OCI-LY7 (cell line): Measurements from ENCODE around the gene UBA52.

Experiments used
- EZH2phosphoT487 ChIP-seq: fragments of 200-600 bp; sonication (generic); IDR thresholded peaks from 2 replicates; pipeline ENCODE4 v1.6.1; 2018; ENCODE audit warnings: low read depth, borderline replicate concordance, mild to moderate bottlenecking, mixed run types, antibody characterized with exemption, low read length, moderate library complexity, mixed read lengths
- TF ChIP-seq, protein P1 (sequence below): fragments of 200-600 bp; sonication (generic); conservative IDR thresholded peaks from 2 replicates; pipeline ENCODE4 v1.5.1; 2014; ENCODE audit warnings: mild to moderate bottlenecking, antibody characterized with exemption, low read length, moderate library complexity, mixed read lengths

DNA sequence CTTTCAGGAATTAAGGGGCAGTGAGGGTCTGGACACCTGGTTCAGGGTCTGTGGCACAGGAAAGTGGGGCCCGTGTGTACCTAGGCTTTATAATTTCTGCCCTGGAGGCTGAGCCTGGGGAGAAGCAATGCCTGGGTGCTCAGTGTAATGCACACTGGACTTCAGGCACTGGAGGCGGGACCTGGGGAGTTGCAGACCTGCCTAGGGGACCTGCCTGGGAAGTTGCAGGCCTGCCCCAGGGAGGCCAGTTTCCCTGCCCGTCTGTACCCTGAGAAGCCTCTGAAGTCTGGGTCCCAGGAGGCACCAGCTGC is 38.5 kb downstream of the UBA52 start:
- TF ChIP-seq, protein P1, sequence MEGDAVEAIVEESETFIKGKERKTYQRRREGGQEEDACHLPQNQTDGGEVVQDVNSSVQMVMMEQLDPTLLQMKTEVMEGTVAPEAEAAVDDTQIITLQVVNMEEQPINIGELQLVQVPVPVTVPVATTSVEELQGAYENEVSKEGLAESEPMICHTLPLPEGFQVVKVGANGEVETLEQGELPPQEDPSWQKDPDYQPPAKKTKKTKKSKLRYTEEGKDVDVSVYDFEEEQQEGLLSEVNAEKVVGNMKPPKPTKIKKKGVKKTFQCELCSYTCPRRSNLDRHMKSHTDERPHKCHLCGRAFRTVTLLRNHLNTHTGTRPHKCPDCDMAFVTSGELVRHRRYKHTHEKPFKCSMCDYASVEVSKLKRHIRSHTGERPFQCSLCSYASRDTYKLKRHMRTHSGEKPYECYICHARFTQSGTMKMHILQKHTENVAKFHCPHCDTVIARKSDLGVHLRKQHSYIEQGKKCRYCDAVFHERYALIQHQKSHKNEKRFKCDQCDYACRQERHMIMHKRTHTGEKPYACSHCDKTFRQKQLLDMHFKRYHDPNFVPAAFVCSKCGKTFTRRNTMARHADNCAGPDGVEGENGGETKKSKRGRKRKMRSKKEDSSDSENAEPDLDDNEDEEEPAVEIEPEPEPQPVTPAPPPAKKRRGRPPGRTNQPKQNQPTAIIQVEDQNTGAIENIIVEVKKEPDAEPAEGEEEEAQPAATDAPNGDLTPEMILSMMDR: no peak
- no peak; the same call in 1 of the 2 replicates for TF ChIP-seq EZH2phosphoT487
